Neuronal stem cell (in vitro differentiated cells): ENCODE data around the gene FAAP100.
"Not testable (repeated sequence)": the region's sequence is repeated elsewhere in the genome, so short reads cannot be mapped to it uniquely, and the experiment has no call there.

Source experiments
- DNase-seq: peaks from one replicate; pipeline ENCODE4 v3.0.0-alpha.2; 2013; ENCODE audit warnings: low spot score
- H2AFZ ChIP-seq: one replicate; pipeline ENCODE4 v1.6.1; 2013; ENCODE audit warnings: mild to moderate bottlenecking, low read length, inconsistent platforms
- H2AK5ac ChIP-seq: 2 replicates; pipeline ENCODE4 v1.6.1; 2013; ENCODE audit warnings: low read depth, mild to moderate bottlenecking, inconsistent platforms, low read length, moderate library complexity, mixed read lengths
- H2BK120ac ChIP-seq: 2 replicates; pipeline ENCODE4 v1.6.1; 2013; ENCODE audit warnings: low read depth, mild to moderate bottlenecking, inconsistent platforms, low read length, moderate library complexity, mixed read lengths
- H2BK12ac ChIP-seq: one replicate; pipeline ENCODE4 v1.6.1; 2013; ENCODE audit warnings: low read length, inconsistent platforms
- H2BK15ac ChIP-seq: 2 replicates; pipeline ENCODE4 v1.6.1; 2013; ENCODE audit warnings: mild to moderate bottlenecking, low read length, inconsistent platforms, mixed read lengths
- H2BK5ac ChIP-seq: one replicate; pipeline ENCODE4 v1.6.1; 2013; ENCODE audit warnings: inconsistent platforms, mild to moderate bottlenecking, low read length, moderate library complexity
- H3K14ac ChIP-seq: one replicate; pipeline ENCODE4 v1.6.1; 2013; ENCODE audit warnings: low read length, inconsistent platforms
- H3K18ac ChIP-seq: 2 replicates; pipeline ENCODE4 v1.6.1; 2013; ENCODE audit warnings: low read length, inconsistent platforms
- H3K23ac ChIP-seq: 2 replicates; pipeline ENCODE4 v1.6.1; 2013; ENCODE audit warnings: low read depth, mild to moderate bottlenecking, mixed read lengths, low read length, inconsistent platforms; ENCODE audit not compliant: poor library complexity
- H3K27ac ChIP-seq: replicated peaks from 3 replicates; pipeline ENCODE4 v1.5.1; 2013; ENCODE audit warnings: low read length, inconsistent platforms
- H3K27me3 ChIP-seq, 3 experiments: 2 replicates each; pipeline ENCODE4 v1.6.1; 2013; ENCODE audit warnings: low read length in 3 of 3, mild to moderate bottlenecking in 2 of 3, inconsistent platforms in 1 of 3, low read depth in 1 of 3, mixed read lengths in 1 of 3, moderate library complexity in 1 of 3; ENCODE audit not compliant: control insufficient read depth in 3 of 3, insufficient read depth in 3 of 3
- H3K36me3 ChIP-seq, 2 donors: replicated peaks in 1 of 2; 2 replicates each; pipeline ENCODE4 v1.6.1; 2013; ENCODE audit warnings: low read length in 2 of 2; ENCODE audit not compliant: control insufficient read depth in 2 of 2, insufficient read depth in 2 of 2
- H3K4ac ChIP-seq: 2 replicates; pipeline ENCODE4 v1.6.1; 2013; ENCODE audit warnings: inconsistent platforms, mild to moderate bottlenecking, low read length, moderate library complexity
- H3K4me1 ChIP-seq, 2 donors: 1 replicate in 1 of 2; 2 replicates in 1 of 2; pipeline ENCODE4 v1.6.1; 2013; ENCODE audit warnings: low read length in 2 of 2, low read depth in 1 of 2; ENCODE audit not compliant: control insufficient read depth in 2 of 2, insufficient read depth in 1 of 2
- H3K4me2 ChIP-seq: one replicate; pipeline ENCODE4 v1.6.1; 2013; ENCODE audit warnings: mild to moderate bottlenecking, low read length, inconsistent platforms; ENCODE audit not compliant: insufficient read depth, poor library complexity, severe bottlenecking
- H3K4me3 ChIP-seq, 2 donors: 2 replicates each; pipeline ENCODE4 v1.5.1; 2013; ENCODE audit warnings: low read length in 2 of 2, mild to moderate bottlenecking in 2 of 2, inconsistent platforms in 1 of 2, moderate library complexity in 1 of 2
- H3K79me1 ChIP-seq: one replicate; pipeline ENCODE4 v1.6.1; 2013; ENCODE audit warnings: low read depth, mild to moderate bottlenecking, inconsistent platforms, low read length, moderate library complexity
- H3K9ac ChIP-seq: one replicate; pipeline ENCODE4 v1.6.1; 2013; ENCODE audit warnings: mild to moderate bottlenecking, low read depth, low read length, inconsistent platforms; ENCODE audit not compliant: poor library complexity
- H3K9me3 ChIP-seq, 2 donors: replicated peaks in 1 of 2; 2 replicates each; pipeline versions ENCODE3 to v1.6.1; 2013; ENCODE audit warnings: low read length in 2 of 2, mild to moderate bottlenecking in 2 of 2, inconsistent platforms in 1 of 2, low read depth in 1 of 2, mixed read lengths in 1 of 2, moderate library complexity in 1 of 2; ENCODE audit not compliant: control insufficient read depth in 2 of 2, insufficient read depth in 1 of 2
- H4K8ac ChIP-seq: one replicate; pipeline ENCODE4 v1.6.1; 2013; ENCODE audit warnings: low read depth, mild to moderate bottlenecking, inconsistent platforms, low read length, moderate library complexity
- H4K91ac ChIP-seq: one replicate; pipeline ENCODE4 v1.6.1; 2013; ENCODE audit warnings: low read length, low read depth, mild to moderate bottlenecking, inconsistent platforms; ENCODE audit not compliant: poor library complexity
- WGBS, 2 donors: extraction: QIAGEN DNeasy Blood & Tissue Kit; methylation state at CpG; one replicate each; pipeline ENCODE4 v1.1.7; 2013; ENCODE audit warnings: missing lambda C conversion rate in 2 of 2, mixed read lengths in 1 of 2; ENCODE audit not compliant: insufficient read length in 2 of 2, insufficient replicate concordance in 1 of 2; ENCODE audit errors: extremely low coverage in 2 of 2; 5-methylcytosine and 5-hydroxymethylcytosine counted together

FAAP100 gene

DNA sequence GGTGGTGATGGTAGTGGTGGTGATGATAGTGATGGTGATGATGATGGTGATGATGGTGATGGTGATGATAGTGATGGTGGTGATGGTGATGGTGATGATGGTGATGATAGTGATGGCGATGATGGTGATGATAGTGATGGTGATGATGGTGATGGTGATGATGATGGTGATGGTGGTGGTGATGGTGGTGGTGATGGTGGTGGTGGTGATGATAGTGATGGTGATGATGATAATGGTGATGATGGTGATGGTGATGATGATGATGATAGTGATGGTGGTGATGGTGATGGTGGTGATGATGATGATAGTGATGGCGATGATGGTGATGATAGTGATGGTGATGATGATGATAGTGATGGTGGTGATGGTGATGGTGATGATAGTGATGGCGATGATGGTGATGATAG, 20.2 kb downstream of the FAAP100 start:
- H2BK5ac ChIP-seq, H2AFZ ChIP-seq, H3K79me1 ChIP-seq, H2AK5ac ChIP-seq, H3K9ac ChIP-seq, H3K14ac ChIP-seq, DNase-seq, H2BK15ac ChIP-seq, H2BK120ac ChIP-seq, H3K36me3 ChIP-seq, H2BK12ac ChIP-seq, H3K9me3 ChIP-seq, H3K4me2 ChIP-seq, H3K18ac ChIP-seq, H3K27ac ChIP-seq, H4K8ac ChIP-seq, H3K4ac ChIP-seq, H3K23ac ChIP-seq, H3K4me1 ChIP-seq: not testable (repeated sequence)
- Histone ChIP-seq H4K91ac (peak overlapping the region; percentile 12), H3K4me3 (peak overlapping the region in 1 of 2 donors; percentile 1), H3K27me3 (peaks cover 6 to 21% (median 10%) of the 10 kb centered on the region in 3 experiments)
- WGBS, 2 donors = no CpG with 5 or more reads among the region's 3 CpGs

DNA sequence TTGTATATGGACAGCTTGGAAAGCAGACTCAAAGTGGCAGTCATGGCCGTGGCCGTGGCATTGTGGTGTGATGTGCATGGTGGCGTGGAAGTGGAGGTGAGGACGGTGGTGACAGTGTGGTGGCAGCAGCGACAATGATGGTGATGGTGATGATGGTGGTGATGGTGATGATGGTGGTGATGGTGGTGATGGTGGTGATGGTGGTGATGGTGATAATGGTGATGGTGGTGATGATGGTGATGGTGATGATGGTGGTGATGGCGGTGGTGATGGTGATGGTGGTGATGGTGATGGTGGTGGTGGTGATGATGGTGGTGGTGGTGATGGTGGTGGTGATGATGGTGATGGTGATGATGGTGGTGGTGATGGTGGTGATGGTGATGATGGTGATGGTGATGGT, 21.1 kb downstream of the FAAP100 start:
- peaks cover 0 to 15% (median 11%) of the 10 kb centered on the region in 3 experiments for H3K27me3 ChIP-seq
- not testable (repeated sequence) for H3K27ac ChIP-seq, H3K4me2 ChIP-seq

DNA sequence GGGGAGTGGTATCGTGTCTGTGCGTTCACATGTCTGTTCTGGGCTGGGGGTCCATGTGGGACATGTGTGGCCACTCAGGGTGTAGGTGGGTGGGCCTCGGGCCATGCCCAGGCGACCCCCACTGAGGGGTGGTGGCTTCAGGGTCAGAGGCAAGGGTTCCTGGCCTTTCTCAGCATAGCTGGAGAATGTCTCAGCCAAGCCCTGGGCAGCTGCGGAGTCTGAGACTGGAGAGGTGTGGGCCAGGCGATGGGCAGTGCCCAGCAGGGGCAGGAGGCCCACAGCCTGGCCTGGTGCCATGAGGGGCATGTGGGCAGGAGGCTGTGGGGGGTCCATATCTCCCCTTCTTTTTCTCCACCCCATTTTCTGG, 22.7 kb downstream of the FAAP100 start:
- Histone ChIP-seq H3K14ac (peak overlapping the region; percentile 97), H3K4me2 (no peak overlapping the region), H3K4me1 (peaks cover 2 to 8% of the 10 kb centered on the region in 2 donors), H2AFZ (no peak overlapping the region), H2BK12ac (no peak overlapping the region), H4K8ac (peak overlapping the region; percentile 43), H3K79me1 (peaks cover 7% of the 10 kb centered on the region), H4K91ac (no peak overlapping the region), H3K18ac (peak overlapping the region; percentile 64), H3K27me3 (peaks cover 0 to 15% (median 6%) of the 10 kb centered on the region in 3 experiments), H3K9me3 (peaks cover 0 to 6% of the 10 kb centered on the region in 2 donors), H2BK15ac (peak overlapping the region; percentile 71), H3K23ac (no peak overlapping the region), H3K9ac (peak overlapping the region; percentile 44), H3K36me3 (no peaks in the 10 kb centered on the region), H3K27ac (no peak overlapping the region), H2BK120ac (no peak overlapping the region), H2BK5ac (peak overlapping the region; percentile 60), H3K4me3 (no peak overlapping the region), H3K4ac (no peak overlapping the region), H2AK5ac (peak overlapping the region; percentile 95)
- DNase-seq = no peak
- WGBS, 2 donors = no CpG with 5 or more reads among the region's 6 CpGs

More for the DNA sequence above, 21.1 kb downstream of the FAAP100 start:
- H3K18ac ChIP-seq, H2AK5ac ChIP-seq, H3K4me1 ChIP-seq, H2BK15ac ChIP-seq, H3K4ac ChIP-seq, H3K36me3 ChIP-seq, H3K9ac ChIP-seq, H3K79me1 ChIP-seq, H2AFZ ChIP-seq, H2BK12ac ChIP-seq, H3K4me3 ChIP-seq, H3K9me3 ChIP-seq, H4K8ac ChIP-seq, H3K14ac ChIP-seq, H2BK120ac ChIP-seq, DNase-seq, H4K91ac ChIP-seq, H2BK5ac ChIP-seq: not testable (repeated sequence)
- WGBS, 2 donors = no CpG with 5 or more reads among the region's 6 CpGs
- peak overlapping the region; percentile 5 for H3K23ac ChIP-seq

DNA sequence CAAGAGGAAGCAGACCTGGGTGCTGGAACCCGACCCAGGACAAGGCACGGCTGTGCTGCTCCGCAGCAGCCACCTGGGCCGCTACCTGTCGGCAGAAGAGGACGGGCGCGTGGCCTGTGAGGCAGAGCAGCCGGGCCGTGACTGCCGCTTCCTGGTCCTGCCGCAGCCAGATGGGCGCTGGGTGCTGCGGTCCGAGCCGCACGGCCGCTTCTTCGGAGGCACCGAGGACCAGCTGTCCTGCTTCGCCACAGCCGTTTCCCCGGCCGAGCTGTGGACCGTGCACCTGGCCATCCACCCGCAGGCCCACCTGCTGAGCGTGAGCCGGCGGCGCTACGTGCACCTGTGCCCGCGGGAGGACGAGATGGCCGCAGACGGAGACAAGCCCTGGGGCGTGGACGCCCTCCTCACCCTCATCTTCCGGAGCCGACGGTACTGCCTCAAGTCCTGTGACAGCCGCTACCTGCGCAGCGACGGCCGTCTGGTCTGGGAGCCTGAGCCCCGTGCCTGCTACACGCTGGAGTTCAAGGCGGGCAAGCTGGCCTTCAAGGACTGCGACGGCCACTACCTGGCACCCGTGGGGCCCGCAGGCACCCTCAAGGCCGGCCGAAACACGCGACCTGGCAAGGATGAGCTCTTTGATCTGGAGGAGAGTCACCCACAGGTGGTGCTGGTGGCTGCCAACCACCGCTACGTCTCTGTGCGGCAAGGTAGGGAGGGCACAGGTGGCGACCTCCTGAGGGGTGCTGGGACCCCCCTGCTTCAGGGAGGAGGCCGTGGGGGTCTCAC, 23.3 kb downstream of the FAAP100 start:
- DNase-seq = no peak
- Histone ChIP-seq H3K18ac (peak overlapping the region; percentile 64), H2AFZ (no peak overlapping the region), H3K9me3 (peaks cover 0 to 6% of the 10 kb centered on the region in 2 donors), H3K23ac (peak overlapping the region; percentile 91), H2AK5ac (peak overlapping the region; percentile 95), H4K8ac (peak overlapping the region; percentile 43), H2BK12ac (peak overlapping the region; percentile 58), H3K27me3 (peaks cover 0 to 15% (median 6%) of the 10 kb centered on the region in 3 experiments), H4K91ac (peak overlapping the region; percentile 56), H2BK5ac (peak overlapping the region; percentile 60), H3K14ac (peak overlapping the region; percentile 97), H3K4ac (no peak overlapping the region), H3K4me1 (peaks cover 2 to 13% of the 10 kb centered on the region in 2 donors), H2BK120ac (no peak overlapping the region), H3K9ac (peak overlapping the region; percentile 44), H2BK15ac (peak overlapping the region; percentile 71), H3K36me3 (no peaks in the 10 kb centered on the region), H3K4me3 (no peak overlapping the region), H3K27ac (no peak overlapping the region), H3K79me1 (peaks cover 6% of the 10 kb centered on the region), H3K4me2 (no peak overlapping the region)
- WGBS, 2 donors = no CpG with 5 or more reads among the region's 62 CpGs
